ENCODE data around the gene CHCHD6. TPM values are rescaled to one million over a fixed set of nuclear protein-coding genes. Genes with fewer than 3 reads are reported as not detected.
A peak's percentile ranks its signal among the peaks of the same experiment; 100 is the strongest.
"Not testable (repeated sequence)": the region's sequence is repeated elsewhere in the genome, so short reads cannot be mapped to it uniquely, and the experiment has no call there.

CHCHD6 gene
- total and polyA plus RNA-seq, 2 experiments from 2014 or later, result 15.8 to 21.4 TPM

DNA sequence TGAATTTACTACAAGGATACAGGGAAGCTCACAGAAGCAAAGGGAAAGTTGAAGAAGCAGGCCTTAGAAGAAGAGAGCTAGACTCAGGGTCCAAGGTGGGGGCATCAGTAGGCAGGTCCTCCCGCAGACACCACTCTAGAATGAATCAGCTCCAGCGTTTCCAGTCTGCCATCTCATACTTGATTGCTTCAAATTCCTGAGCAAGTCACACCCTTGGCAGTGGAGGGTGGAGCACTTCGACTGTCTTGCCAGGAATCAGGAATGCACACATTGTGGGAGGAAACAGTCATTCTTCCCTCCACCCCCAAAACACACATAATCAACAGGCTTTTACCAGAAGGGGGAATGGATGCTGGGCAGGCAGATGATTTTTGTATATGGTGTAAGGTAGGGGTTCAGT lies 78.5 kb downstream of the CHCHD6 start:
- H2AFZ ChIP-seq, result peak overlapping the region; percentile 40
- WGBS, 2 experiments (ENCODE audit: low coverage in 1 of 2, low lambda C conversion rate in 2 of 2, missing lambda C conversion rate in 2 of 2), result 0% methylated on average over 3 of the region's 3 CpGs
- H3K4me1 ChIP-seq (ENCODE audit: insufficient read depth), result peaks cover 39% of the 10 kb centered on the region

DNA sequence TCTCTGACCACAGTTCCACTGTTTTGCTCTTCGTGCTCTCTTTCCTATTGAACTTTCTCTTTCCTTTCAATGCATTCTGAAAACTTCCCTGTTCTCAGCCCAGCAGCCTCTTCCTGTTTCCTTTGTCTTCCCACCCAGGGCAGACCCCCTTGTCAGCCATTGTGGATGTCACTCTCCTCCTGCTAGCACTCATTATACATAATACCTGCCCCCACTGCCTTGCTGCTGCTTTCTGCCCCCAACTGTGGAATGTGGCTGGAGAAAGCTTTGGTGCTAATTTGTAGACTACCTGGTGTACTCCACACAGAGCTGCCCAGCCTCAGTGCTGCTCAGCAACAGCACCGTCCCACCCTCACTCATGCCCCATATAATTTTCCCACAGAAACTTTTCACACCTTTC lies 80.2 kb downstream of the CHCHD6 start:
- TF ChIP-seq EZH2 (IDR thresholded peaks at IDR 0.05; ENCODE audit: insufficient read depth, poor library complexity, severe bottlenecking), result no peak
- DNase-seq, result no peak
- in situ Hi-C loops (cut with MboI), result no loop called here
- H3K4me2 ChIP-seq (ENCODE audit: unreplicated experiment), result no peak overlapping the region
- no peaks in the 10 kb centered on the region for H3K27me3 ChIP-seq (replicated peaks; ENCODE audit: insufficient read depth)
- H2AFZ ChIP-seq, result no peak overlapping the region
- no peak overlapping the region for H3K4me3 ChIP-seq
- H3F3A ChIP-seq (ENCODE audit: insufficient read depth), result peaks cover 35% of the 10 kb centered on the region
- peaks cover 39% of the 10 kb centered on the region for H3K4me1 ChIP-seq (ENCODE audit: insufficient read depth)
- no peaks in the 10 kb centered on the region for H3K9me2 ChIP-seq (ENCODE audit: insufficient read depth)
- H3K9ac ChIP-seq, result no peak overlapping the region
- H3K79me2 ChIP-seq (ENCODE audit: insufficient read depth), result no peaks in the 10 kb centered on the region
- H3K36me3 ChIP-seq (ENCODE audit: low read depth), result no peaks in the 10 kb centered on the region
- H4K20me1 ChIP-seq (ENCODE audit: insufficient read depth), result no peaks in the 10 kb centered on the region
- WGBS, 2 experiments (ENCODE audit: low coverage in 1 of 2, low lambda C conversion rate in 2 of 2, missing lambda C conversion rate in 2 of 2), result 97 to 98% methylated on average over 2 of the region's 2 CpGs
- no peak overlapping the region for H3K27ac ChIP-seq
- H3K9me3 ChIP-seq (ENCODE audit: low read depth), result no peaks in the 10 kb centered on the region

More for the DNA sequence above, 78.5 kb downstream of the CHCHD6 start:
- no peaks in the 10 kb centered on the region for H3K79me2 ChIP-seq (ENCODE audit: insufficient read depth)
- H3K4me3 ChIP-seq, result peak overlapping the region; percentile 60
- no peaks in the 10 kb centered on the region for H3K9me3 ChIP-seq (ENCODE audit: low read depth)
- peak overlapping the region; percentile 87 for H3K9ac ChIP-seq
- in situ Hi-C loops (cut with MboI), result no loop called here
- H4K20me1 ChIP-seq (ENCODE audit: insufficient read depth), result no peaks in the 10 kb centered on the region
- H3F3A ChIP-seq (ENCODE audit: insufficient read depth), result peaks cover 35% of the 10 kb centered on the region
- H3K4me2 ChIP-seq (ENCODE audit: unreplicated experiment), result peak overlapping the region; percentile 88
- peak overlapping the region; percentile 100 for H3K27ac ChIP-seq
- H3K36me3 ChIP-seq (ENCODE audit: low read depth), result no peaks in the 10 kb centered on the region
- TF ChIP-seq EZH2phosphoT487 (IDR thresholded peaks at IDR 0.05; ENCODE audit: insufficient read depth, low read depth) (no peak), EZH2 (IDR thresholded peaks at IDR 0.05; ENCODE audit: insufficient read depth, poor library complexity, severe bottlenecking) (no peak)
- H3K9me2 ChIP-seq (ENCODE audit: insufficient read depth), result no peaks in the 10 kb centered on the region
- peak; percentile 97 for DNase-seq
- no peaks in the 10 kb centered on the region for H3K27me3 ChIP-seq (replicated peaks; ENCODE audit: insufficient read depth)

- H3K4me1 ChIP-seq (ENCODE audit: insufficient read depth); H3F3A ChIP-seq (ENCODE audit: insufficient read depth); H3K36me3 ChIP-seq (ENCODE audit: low read depth); H3K27ac ChIP-seq; H3K9me3 ChIP-seq (ENCODE audit: low read depth); H3K9ac ChIP-seq; H4K20me1 ChIP-seq (ENCODE audit: insufficient read depth); H3K4me2 ChIP-seq (ENCODE audit: unreplicated experiment); H2AFZ ChIP-seq; H3K9me2 ChIP-seq (ENCODE audit: insufficient read depth); H3K79me2 ChIP-seq (ENCODE audit: insufficient read depth); H3K27me3 ChIP-seq (replicated peaks; ENCODE audit: insufficient read depth); H3K4me3 ChIP-seq; DNase-seq; in situ Hi-C loops (cut with MboI): not testable (repeated sequence)
- WGBS, 2 experiments (ENCODE audit: low coverage in 1 of 2, low lambda C conversion rate in 2 of 2, missing lambda C conversion rate in 2 of 2), result 83 to 84% methylated on average over 7 of the region's 7 CpGs
These were observed 87.3 kb downstream of the CHCHD6 start for GRCh38 chr3:126791320-126791719.

DNA sequence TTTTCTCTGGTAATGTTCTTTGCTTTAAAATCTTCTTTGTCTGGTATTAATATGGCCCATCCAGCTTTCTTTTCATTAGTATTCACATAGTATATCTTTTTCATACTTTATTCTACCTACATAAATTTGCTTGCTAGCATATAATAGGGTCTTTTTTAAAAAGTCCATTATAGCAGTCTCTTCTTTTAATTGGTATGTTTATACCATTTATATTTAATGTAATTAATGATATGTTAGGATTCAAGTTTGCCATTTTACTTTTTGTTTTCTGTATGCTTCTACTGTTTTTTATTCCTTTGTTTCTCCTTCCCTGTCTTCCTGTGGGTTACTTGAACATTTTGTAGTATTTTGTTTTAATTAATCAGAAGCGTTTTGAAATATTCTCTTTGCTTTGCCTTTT lies 89.0 kb downstream of the CHCHD6 start:
- Histone ChIP-seq H3K9ac (no peak overlapping the region), H3K79me2 (ENCODE audit: insufficient read depth) (no peaks in the 10 kb centered on the region), H3K9me3 (ENCODE audit: low read depth) (no peaks in the 10 kb centered on the region), H3K4me3 (no peak overlapping the region), H3K27ac (no peak overlapping the region), H3K4me2 (ENCODE audit: unreplicated experiment) (no peak overlapping the region), H3K9me2 (ENCODE audit: insufficient read depth) (no peaks in the 10 kb centered on the region), H3K36me3 (ENCODE audit: low read depth) (no peaks in the 10 kb centered on the region), H3F3A (ENCODE audit: insufficient read depth) (no peaks in the 10 kb centered on the region; the same call in 1 of the 2 replicates), H4K20me1 (ENCODE audit: insufficient read depth) (no peaks in the 10 kb centered on the region), H2AFZ (no peak overlapping the region), H3K27me3 (replicated peaks; ENCODE audit: insufficient read depth) (no peaks in the 10 kb centered on the region), H3K4me1 (ENCODE audit: insufficient read depth) (no peaks in the 10 kb centered on the region)
- in situ Hi-C loops (cut with MboI), result no loop called here
- WGBS, 2 experiments (ENCODE audit: low coverage in 1 of 2, low lambda C conversion rate in 2 of 2, missing lambda C conversion rate in 2 of 2), result 97 to 100% methylated on average over 1 of the region's 1 CpG
- no peak for DNase-seq
- TF ChIP-seq EZH2 (IDR thresholded peaks at IDR 0.05; ENCODE audit: insufficient read depth, poor library complexity, severe bottlenecking) (no peak), EZH2phosphoT487 (IDR thresholded peaks at IDR 0.05; ENCODE audit: insufficient read depth, low read depth) (no peak)

- Histone ChIP-seq H3K4me2 (ENCODE audit: unreplicated experiment) (no peak overlapping the region), H3K4me3 (no peak overlapping the region), H3K27ac (no peak overlapping the region), H3K9me3 (ENCODE audit: low read depth) (no peaks in the 10 kb centered on the region), H3K79me2 (ENCODE audit: insufficient read depth) (no peaks in the 10 kb centered on the region), H3K36me3 (ENCODE audit: low read depth) (no peaks in the 10 kb centered on the region), H3K9me2 (ENCODE audit: insufficient read depth) (no peaks in the 10 kb centered on the region), H2AFZ (no peak overlapping the region), H3K9ac (no peak overlapping the region), H3F3A (ENCODE audit: insufficient read depth) (no peaks in the 10 kb centered on the region; the same call in 1 of the 2 replicates), H4K20me1 (ENCODE audit: insufficient read depth) (no peaks in the 10 kb centered on the region), H3K27me3 (replicated peaks; ENCODE audit: insufficient read depth) (no peaks in the 10 kb centered on the region), H3K4me1 (ENCODE audit: insufficient read depth) (0 out of 2 replicates have a peak, but pooled peaks cover 4% of the 10 kb centered on the region)
- DNase-seq, result no peak
- WGBS, 2 experiments (ENCODE audit: low coverage in 1 of 2, low lambda C conversion rate in 2 of 2, missing lambda C conversion rate in 2 of 2), result 94 to 96% methylated on average over 7 of the region's 7 CpGs
- TF ChIP-seq EZH2 (IDR thresholded peaks at IDR 0.05; ENCODE audit: insufficient read depth, poor library complexity, severe bottlenecking), result no peak
- no peak for TF ChIP-seq EZH2phosphoT487 (IDR thresholded peaks at IDR 0.05; ENCODE audit: insufficient read depth, low read depth)
- in situ Hi-C loops (cut with MboI), result no loop called here
These were observed 93.5 kb downstream of the CHCHD6 start for GRCh38 chr3:126797563-126797962.
